HL-60 (cell line): ENCODE data around the gene ZNF804A.
A peak's percentile ranks its signal among the peaks of the same experiment; 100 is the strongest.

ENCODE experiments used
- DNase-seq, 2 experiments: peaks; one replicate each; pipeline ENCODE4 v3.0.0-alpha.2; 2010 to 2020; ENCODE audit warnings: low read depth in 1 of 2, low spot score in 1 of 2
- H3K27ac ChIP-seq: fragments of 250-450 bp; sonication (Bioruptor Pico); replicated peaks from 2 replicates; pipeline ENCODE4 v1.5.1; 2020; ENCODE audit warnings: mild to moderate bottlenecking, moderate library complexity
- H3K27me3 ChIP-seq: fragments of 250-450 bp; sonication (Bioruptor Pico); 2 replicates; pipeline ENCODE4 v1.5.1; 2021; ENCODE audit warnings: mild to moderate bottlenecking, moderate library complexity; ENCODE audit not compliant: insufficient read depth, poor library complexity, severe bottlenecking
- H3K4me3 ChIP-seq: replicated peaks from 2 replicates; pipeline ENCODE4 v1.5.1; 2011; ENCODE audit warnings: mild to moderate bottlenecking, control low read depth, low read length; ENCODE audit not compliant: insufficient read depth
- GABPA ChIP-seq: IDR thresholded peaks from 2 replicates; pipeline ENCODE4 v1.6.1; 2012; ENCODE audit warnings: low read depth
- POLR2AphosphoS5 ChIP-seq: IDR thresholded peaks from 2 replicates; pipeline ENCODE4 v1.6.1; 2012; ENCODE audit warnings: low read depth
- SPI1 ChIP-seq: IDR thresholded peaks from 2 replicates; pipeline ENCODE4 v1.6.1; 2012; ENCODE audit warnings: low read depth, mild to moderate bottlenecking, borderline replicate concordance
- TF ChIP-seq, protein P1 (sequence below): IDR thresholded peaks from one replicate; pipeline ENCODE4 v1.5.1; 2011; ENCODE audit warnings: low read length, control low read depth, inconsistent platforms; ENCODE audit not compliant: insufficient read depth
- TF ChIP-seq, protein P2 (sequence below): IDR thresholded peaks from 2 replicates; pipeline ENCODE4 v1.6.1; 2012; ENCODE audit warnings: low read depth; ENCODE audit not compliant: insufficient replicate concordance

The ZNF804A gene

DNA sequence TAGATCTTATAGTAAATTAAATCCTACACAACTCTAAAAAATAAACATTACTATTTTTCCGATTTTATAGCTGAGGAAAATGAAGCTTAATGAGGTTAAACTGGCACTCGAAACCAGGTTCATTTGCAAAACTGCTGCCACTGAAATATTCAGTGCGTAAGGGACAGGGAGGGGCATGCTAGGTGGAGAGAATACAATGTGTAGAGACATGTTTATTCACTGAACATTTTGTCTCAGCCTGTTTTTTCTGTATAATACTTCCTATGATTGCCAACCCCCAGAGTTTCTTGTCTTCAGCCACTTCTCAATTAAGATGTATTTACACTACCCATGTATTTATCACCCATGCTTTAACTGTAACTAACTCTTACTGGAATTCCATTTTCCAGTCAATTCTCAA is 31.6 kb upstream of the ZNF804A start:
- no peak for DNase-seq
- no peaks in the 10 kb centered on the region for H3K27me3 ChIP-seq
- no peak overlapping the region for H3K4me3 ChIP-seq
- no peak for TF ChIP-seq SPI1
- TF ChIP-seq, protein P1, sequence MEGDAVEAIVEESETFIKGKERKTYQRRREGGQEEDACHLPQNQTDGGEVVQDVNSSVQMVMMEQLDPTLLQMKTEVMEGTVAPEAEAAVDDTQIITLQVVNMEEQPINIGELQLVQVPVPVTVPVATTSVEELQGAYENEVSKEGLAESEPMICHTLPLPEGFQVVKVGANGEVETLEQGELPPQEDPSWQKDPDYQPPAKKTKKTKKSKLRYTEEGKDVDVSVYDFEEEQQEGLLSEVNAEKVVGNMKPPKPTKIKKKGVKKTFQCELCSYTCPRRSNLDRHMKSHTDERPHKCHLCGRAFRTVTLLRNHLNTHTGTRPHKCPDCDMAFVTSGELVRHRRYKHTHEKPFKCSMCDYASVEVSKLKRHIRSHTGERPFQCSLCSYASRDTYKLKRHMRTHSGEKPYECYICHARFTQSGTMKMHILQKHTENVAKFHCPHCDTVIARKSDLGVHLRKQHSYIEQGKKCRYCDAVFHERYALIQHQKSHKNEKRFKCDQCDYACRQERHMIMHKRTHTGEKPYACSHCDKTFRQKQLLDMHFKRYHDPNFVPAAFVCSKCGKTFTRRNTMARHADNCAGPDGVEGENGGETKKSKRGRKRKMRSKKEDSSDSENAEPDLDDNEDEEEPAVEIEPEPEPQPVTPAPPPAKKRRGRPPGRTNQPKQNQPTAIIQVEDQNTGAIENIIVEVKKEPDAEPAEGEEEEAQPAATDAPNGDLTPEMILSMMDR, result no peak
- TF ChIP-seq POLR2AphosphoS5, result no peak
- TF ChIP-seq GABPA, result no peak
- TF ChIP-seq, protein P2, sequence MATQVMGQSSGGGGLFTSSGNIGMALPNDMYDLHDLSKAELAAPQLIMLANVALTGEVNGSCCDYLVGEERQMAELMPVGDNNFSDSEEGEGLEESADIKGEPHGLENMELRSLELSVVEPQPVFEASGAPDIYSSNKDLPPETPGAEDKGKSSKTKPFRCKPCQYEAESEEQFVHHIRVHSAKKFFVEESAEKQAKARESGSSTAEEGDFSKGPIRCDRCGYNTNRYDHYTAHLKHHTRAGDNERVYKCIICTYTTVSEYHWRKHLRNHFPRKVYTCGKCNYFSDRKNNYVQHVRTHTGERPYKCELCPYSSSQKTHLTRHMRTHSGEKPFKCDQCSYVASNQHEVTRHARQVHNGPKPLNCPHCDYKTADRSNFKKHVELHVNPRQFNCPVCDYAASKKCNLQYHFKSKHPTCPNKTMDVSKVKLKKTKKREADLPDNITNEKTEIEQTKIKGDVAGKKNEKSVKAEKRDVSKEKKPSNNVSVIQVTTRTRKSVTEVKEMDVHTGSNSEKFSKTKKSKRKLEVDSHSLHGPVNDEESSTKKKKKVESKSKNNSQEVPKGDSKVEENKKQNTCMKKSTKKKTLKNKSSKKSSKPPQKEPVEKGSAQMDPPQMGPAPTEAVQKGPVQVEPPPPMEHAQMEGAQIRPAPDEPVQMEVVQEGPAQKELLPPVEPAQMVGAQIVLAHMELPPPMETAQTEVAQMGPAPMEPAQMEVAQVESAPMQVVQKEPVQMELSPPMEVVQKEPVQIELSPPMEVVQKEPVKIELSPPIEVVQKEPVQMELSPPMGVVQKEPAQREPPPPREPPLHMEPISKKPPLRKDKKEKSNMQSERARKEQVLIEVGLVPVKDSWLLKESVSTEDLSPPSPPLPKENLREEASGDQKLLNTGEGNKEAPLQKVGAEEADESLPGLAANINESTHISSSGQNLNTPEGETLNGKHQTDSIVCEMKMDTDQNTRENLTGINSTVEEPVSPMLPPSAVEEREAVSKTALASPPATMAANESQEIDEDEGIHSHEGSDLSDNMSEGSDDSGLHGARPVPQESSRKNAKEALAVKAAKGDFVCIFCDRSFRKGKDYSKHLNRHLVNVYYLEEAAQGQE, result no peak
- H3K27ac ChIP-seq, result no peak overlapping the region

DNA sequence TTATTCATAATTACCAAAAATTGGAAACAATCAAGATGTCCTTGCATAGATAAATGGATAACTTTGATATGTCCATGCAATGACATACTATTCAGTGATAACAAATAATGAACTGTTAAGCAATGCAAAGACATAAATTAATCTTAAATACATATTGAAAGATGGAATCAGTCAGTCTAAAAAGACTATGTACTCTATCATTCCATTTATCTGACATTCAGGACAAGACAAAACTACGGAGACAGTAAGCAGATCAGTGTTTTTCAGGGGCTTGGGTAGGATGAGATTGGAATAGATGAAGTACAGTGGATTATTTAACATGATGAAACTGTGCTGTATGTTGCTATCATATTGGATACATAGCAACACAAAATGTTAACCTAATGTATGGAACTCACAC is 21.3 kb upstream of the ZNF804A start:
- no peak for TF ChIP-seq SPI1
- TF ChIP-seq GABPA, result no peak
- TF ChIP-seq POLR2AphosphoS5, result no peak
- TF ChIP-seq, protein P2, result no peak
- TF ChIP-seq, protein P1, result no peak
- no peak overlapping the region; the same call in 1 of the 2 replicates for H3K27ac ChIP-seq
- H3K4me3 ChIP-seq, result no peak overlapping the region
- DNase-seq, result no peak
- no peaks in the 10 kb centered on the region for H3K27me3 ChIP-seq

DNA sequence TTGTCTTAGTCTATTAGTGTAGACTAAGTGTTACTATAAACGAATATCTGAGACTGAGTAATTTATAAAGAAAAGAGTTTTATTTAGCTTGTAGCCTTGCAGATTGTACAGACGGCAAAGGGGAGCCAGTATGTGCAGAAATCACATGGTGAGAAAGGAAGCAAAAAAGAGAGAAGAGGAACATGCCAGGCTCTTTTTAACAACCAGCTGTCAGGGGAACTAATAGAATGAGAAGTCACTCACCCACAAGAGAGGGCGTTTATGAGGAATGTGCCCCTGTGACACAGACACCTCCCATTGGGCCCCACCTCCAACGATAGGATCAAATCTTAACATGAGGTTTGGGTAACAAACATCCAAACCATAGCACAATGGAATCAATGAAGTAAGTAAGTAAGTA is 20.6 kb upstream of the ZNF804A start:
- TF ChIP-seq, protein P2, result no peak
- no peak for TF ChIP-seq POLR2AphosphoS5
- no peak for TF ChIP-seq GABPA
- TF ChIP-seq, protein P1, result no peak
- TF ChIP-seq SPI1, result peak; percentile 56; the same call in 1 of the 2 replicates
- no peak overlapping the region for H3K4me3 ChIP-seq
- DNase-seq, result peak in 1 of 2 experiments; percentile 53
- peak overlapping the region; percentile 35 for H3K27ac ChIP-seq
- no peaks in the 10 kb centered on the region for H3K27me3 ChIP-seq
